WTC11 (cell line): Measurements from ENCODE around the gene MYO5C.

Source experiments
- ESRRA ChIP-seq: sonication (generic); formaldehyde crosslinking; IDR thresholded peaks from 2 replicates; pipeline ENCODE4 v1.8.1; 2022; ENCODE audit warnings: mild to moderate bottlenecking, missing genetic modification reagents, borderline replicate concordance
- JUN ChIP-seq: sonication (generic); formaldehyde crosslinking; IDR thresholded peaks from 2 replicates; pipeline ENCODE4 v1.8.0; 2023; ENCODE audit warnings: mild to moderate bottlenecking, missing genetic modification reagents
- TF ChIP-seq, protein P1 (sequence below): sonication (generic); formaldehyde crosslinking; IDR thresholded peaks from 2 replicates; pipeline ENCODE4 v1.8.1; 2022; ENCODE audit warnings: mild to moderate bottlenecking, missing genetic modification reagents, moderate library complexity, borderline replicate concordance
- TF ChIP-seq, protein P2 (sequence below): fragments of 200-600 bp; IDR thresholded peaks from 2 replicates; pipeline ENCODE4 v1.8.0; 2022; ENCODE audit warnings: antibody characterized with exemption
- TF ChIP-seq, protein P3 (sequence below): sonication (generic); formaldehyde crosslinking; IDR thresholded peaks from 2 replicates; pipeline ENCODE4 v1.8.1; 2022; ENCODE audit warnings: low read depth, missing genetic modification reagents, borderline replicate concordance
- TF ChIP-seq, protein P4 (sequence below): sonication (generic); formaldehyde crosslinking; IDR thresholded peaks from 2 replicates; pipeline ENCODE4 v1.8.0; 2023; ENCODE audit warnings: missing genetic modification reagents, mild to moderate bottlenecking, borderline replicate concordance

- TF ChIP-seq, protein P1, sequence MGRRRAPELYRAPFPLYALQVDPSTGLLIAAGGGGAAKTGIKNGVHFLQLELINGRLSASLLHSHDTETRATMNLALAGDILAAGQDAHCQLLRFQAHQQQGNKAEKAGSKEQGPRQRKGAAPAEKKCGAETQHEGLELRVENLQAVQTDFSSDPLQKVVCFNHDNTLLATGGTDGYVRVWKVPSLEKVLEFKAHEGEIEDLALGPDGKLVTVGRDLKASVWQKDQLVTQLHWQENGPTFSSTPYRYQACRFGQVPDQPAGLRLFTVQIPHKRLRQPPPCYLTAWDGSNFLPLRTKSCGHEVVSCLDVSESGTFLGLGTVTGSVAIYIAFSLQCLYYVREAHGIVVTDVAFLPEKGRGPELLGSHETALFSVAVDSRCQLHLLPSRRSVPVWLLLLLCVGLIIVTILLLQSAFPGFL (CRISPR knock-in tag): no peak
- TF ChIP-seq, protein P2, sequence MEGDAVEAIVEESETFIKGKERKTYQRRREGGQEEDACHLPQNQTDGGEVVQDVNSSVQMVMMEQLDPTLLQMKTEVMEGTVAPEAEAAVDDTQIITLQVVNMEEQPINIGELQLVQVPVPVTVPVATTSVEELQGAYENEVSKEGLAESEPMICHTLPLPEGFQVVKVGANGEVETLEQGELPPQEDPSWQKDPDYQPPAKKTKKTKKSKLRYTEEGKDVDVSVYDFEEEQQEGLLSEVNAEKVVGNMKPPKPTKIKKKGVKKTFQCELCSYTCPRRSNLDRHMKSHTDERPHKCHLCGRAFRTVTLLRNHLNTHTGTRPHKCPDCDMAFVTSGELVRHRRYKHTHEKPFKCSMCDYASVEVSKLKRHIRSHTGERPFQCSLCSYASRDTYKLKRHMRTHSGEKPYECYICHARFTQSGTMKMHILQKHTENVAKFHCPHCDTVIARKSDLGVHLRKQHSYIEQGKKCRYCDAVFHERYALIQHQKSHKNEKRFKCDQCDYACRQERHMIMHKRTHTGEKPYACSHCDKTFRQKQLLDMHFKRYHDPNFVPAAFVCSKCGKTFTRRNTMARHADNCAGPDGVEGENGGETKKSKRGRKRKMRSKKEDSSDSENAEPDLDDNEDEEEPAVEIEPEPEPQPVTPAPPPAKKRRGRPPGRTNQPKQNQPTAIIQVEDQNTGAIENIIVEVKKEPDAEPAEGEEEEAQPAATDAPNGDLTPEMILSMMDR: no peak
- no peak for TF ChIP-seq JUN
- TF ChIP-seq, protein P3, sequence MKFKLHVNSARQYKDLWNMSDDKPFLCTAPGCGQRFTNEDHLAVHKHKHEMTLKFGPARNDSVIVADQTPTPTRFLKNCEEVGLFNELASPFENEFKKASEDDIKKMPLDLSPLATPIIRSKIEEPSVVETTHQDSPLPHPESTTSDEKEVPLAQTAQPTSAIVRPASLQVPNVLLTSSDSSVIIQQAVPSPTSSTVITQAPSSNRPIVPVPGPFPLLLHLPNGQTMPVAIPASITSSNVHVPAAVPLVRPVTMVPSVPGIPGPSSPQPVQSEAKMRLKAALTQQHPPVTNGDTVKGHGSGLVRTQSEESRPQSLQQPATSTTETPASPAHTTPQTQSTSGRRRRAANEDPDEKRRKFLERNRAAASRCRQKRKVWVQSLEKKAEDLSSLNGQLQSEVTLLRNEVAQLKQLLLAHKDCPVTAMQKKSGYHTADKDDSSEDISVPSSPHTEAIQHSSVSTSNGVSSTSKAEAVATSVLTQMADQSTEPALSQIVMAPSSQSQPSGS: no peak
- TF ChIP-seq, protein P4, sequence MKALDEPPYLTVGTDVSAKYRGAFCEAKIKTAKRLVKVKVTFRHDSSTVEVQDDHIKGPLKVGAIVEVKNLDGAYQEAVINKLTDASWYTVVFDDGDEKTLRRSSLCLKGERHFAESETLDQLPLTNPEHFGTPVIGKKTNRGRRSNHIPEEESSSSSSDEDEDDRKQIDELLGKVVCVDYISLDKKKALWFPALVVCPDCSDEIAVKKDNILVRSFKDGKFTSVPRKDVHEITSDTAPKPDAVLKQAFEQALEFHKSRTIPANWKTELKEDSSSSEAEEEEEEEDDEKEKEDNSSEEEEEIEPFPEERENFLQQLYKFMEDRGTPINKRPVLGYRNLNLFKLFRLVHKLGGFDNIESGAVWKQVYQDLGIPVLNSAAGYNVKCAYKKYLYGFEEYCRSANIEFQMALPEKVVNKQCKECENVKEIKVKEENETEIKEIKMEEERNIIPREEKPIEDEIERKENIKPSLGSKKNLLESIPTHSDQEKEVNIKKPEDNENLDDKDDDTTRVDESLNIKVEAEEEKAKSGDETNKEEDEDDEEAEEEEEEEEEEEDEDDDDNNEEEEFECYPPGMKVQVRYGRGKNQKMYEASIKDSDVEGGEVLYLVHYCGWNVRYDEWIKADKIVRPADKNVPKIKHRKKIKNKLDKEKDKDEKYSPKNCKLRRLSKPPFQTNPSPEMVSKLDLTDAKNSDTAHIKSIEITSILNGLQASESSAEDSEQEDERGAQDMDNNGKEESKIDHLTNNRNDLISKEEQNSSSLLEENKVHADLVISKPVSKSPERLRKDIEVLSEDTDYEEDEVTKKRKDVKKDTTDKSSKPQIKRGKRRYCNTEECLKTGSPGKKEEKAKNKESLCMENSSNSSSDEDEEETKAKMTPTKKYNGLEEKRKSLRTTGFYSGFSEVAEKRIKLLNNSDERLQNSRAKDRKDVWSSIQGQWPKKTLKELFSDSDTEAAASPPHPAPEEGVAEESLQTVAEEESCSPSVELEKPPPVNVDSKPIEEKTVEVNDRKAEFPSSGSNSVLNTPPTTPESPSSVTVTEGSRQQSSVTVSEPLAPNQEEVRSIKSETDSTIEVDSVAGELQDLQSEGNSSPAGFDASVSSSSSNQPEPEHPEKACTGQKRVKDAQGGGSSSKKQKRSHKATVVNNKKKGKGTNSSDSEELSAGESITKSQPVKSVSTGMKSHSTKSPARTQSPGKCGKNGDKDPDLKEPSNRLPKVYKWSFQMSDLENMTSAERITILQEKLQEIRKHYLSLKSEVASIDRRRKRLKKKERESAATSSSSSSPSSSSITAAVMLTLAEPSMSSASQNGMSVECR: no peak
- no peak for TF ChIP-seq ESRRA (CRISPR knock-in tag)
These were observed 33.5 kb upstream of the MYO5C start for GRCh38 chr15:52329150-52329549.
